HG03108 (cell line): ENCODE measurements around the gene ANK3.

Source experiments
- ATAC-seq: cut with Tn5 transposase; IDR thresholded peaks from one replicate; pipeline ENCODE4 v1.9.1; 2021; ENCODE audit warnings: moderate library complexity; ENCODE audit not compliant: unreplicated experiment

ANK3 gene

DNA sequence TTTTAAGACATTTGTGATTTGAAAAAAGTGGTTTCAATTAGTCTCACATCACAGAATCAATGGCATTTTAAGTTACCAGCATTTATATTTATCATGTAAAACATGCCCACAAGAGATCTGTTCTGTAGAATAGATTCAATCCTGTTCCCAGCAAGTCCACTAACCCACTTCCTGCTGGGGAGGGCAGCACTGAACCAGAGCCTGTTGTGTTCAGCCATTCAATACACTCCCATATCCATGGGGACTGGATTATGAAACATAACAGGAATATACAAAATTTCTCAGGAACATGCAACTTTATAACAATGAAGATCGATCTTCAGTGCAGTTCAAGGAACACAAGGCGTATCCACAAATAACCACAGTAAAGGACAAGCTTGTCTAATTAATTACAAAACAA is 24.4 kb upstream of the ANK3 start:
- no peak for ATAC-seq

DNA sequence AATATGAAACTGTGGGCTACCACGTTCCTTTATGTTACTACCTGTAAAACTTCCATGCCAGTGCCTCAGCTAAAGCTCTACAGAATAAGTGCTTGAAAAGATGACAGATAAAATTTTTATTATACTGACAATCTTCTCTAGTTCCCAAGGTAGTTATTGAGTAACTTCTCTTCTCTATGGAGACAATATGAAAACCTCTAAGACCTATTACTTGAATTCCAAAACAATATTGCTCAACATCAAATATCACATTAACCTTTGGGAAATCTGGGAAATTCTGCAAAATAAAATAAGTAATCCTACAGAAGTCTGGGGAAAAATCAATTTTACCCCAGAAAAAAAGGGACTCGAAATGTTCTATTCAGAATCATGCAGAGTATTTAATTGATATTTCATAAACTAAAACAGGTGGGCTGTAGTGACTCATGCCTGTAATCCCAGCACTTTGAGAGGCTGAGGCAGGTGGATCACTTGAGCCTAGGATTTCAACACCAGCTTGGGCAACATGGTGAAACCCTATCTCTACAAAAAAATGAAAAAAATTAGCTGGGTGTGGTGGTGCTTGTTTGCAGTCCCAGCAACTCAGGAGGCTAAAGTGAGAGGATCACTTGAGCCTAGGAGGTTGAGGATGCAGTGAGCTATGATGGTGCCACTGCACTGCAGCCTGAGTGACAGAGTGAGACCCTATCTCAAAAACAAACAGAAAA is 23.8 kb upstream of the ANK3 start:
- ATAC-seq: no peak

DNA sequence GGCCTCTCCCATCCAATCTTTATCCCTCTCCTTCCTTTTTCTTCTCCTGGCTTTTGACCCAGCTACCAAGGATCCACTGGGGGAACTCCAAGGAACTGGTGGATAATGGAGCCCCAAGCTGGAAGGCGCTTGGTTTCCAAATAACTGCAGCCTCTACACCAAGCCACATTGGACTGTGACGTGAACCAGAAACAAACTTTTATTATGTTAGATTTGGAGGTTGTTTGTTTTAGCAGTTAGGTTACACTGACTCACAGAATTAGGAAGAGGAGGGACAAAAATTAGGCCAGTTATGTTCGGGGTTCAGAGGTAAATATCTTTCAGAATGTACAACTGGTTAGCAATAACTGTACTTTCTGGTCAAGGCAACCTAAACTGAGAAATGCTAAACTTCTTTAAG is 21.3 kb upstream of the ANK3 start:
- ATAC-seq: no peak

GRCh38 chr10:60409202-60409601 is 19.5 kb upstream of the ANK3 start:
- no peak for ATAC-seq

DNA sequence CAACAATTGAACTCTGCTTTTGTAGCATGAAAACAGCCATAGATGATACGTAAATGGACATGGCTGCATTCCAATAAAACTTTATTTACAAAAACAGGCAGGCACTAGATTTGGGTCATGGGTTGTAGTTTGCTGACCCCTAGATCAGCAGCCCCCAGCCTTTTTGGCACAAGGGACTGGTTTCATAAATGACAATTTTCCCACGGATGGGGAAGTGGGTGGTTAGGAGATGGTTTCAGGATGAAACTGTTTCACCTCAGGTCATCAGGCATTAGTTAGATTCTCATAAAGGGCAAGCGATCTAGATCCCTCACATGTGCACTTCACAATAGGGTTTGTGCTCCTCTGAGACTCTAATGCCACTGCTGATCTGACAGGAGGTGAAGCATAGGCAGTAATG is 16.5 kb upstream of the ANK3 start:
- no peak for ATAC-seq

DNA sequence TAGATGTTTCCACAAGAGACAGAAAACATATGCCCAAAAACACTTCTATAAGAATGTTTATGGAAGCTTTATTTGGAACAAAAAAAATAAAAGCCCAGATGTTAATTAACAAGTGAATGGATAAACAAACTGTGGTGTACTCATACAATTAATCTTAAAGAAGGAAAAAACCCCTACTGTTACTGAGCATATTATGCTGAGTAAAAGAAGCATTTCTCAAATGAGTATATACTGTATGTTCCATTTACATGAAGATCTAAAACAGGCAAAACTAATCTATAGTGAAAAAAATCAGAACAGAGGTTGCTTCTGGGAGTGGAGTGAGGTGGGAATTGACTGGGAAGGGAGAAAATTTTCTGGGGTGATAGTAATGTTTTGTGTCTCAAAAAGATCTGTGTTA is 15.5 kb upstream of the ANK3 start:
- no peak for ATAC-seq

- ATAC-seq: no peak
Measured at GRCh38 chr10:60403168-60403873, 13.6 kb upstream of the ANK3 start.

DNA sequence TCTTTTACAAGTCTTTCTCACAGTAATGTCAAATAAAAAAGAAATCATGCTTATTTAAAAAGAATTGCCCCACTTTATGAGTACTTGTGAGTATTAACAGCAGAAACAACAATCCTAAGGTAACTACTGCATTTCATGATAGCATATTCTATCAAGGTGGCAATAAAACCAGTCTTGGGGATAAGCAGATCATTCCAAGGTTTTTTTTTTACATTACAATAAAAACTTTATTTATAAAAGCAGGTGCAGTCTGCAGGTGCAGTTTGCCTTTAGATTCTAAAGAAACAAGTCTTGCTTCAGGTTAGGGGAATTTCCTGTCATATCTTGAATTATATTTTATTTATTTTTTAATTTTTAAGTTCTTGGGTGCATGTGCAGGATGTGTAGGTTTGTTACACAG is 10.7 kb upstream of the ANK3 start:
- ATAC-seq: no peak

- no peak for ATAC-seq
Measured at GRCh38 chr10:60399328-60399727, 9.7 kb upstream of the ANK3 start.

GRCh38 chr10:60397792-60398191 is 8.1 kb upstream of the ANK3 start:
- ATAC-seq: no peak

GRCh38 chr10:60396766-60397165 is 7.1 kb upstream of the ANK3 start:
- ATAC-seq: no peak

GRCh38 chr10:60395711-60396110 is 6.0 kb upstream of the ANK3 start:
- no peak for ATAC-seq

DNA sequence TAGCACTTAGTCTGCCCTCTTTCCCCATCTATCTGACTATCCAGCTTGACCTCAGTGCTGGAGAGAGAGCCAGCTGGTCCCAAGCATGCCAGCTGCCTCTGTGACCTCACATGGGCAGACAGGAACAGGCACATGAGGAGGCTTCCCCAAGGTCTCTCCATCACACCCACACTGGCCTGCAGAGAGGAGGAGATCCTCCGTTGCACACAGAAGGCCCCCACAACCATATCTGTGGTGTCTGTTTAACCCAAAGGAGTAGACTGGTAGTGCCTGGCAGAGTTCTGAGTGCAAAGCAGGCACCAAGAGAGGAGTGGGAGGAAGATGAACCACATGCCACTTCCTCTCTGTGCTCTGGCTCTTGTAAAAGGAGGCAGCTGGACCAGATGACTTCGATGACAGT is 4.8 kb upstream of the ANK3 start:
- ATAC-seq: no peak

- ATAC-seq: no peak
Measured at GRCh38 chr10:60390224-60390626, 550 bp upstream of the ANK3 start.

- no peak for ATAC-seq
Measured at GRCh38 chr10:60388709-60389301, 870 bp downstream of the ANK3 start.

DNA sequence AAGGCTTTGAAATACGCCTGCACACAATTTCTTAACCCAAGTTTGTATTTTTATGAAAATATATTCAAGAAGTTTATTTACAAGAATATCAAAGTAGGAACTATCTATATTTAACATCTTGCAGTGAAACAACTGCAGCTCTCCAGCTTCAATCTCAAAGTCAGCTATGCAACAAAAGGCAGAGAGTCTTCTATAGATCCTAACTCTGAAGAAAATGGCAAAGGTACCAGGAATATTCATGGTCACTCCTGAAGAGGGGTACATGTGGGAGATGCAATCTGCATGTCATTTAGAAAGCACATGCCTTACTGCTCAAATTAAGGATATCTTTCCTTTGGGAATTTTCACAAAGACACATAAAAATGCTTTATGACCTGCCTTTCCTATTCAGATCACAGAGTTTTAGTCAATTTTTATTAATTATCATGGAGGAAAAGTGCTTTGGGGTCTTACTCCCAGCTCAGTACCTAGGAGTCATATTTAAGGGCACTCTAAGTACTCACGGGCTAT is 1.5 kb downstream of the ANK3 start:
- ATAC-seq: no peak

GRCh38 chr10:60387531-60387930 is 2.1 kb downstream of the ANK3 start:
- no peak for ATAC-seq

DNA sequence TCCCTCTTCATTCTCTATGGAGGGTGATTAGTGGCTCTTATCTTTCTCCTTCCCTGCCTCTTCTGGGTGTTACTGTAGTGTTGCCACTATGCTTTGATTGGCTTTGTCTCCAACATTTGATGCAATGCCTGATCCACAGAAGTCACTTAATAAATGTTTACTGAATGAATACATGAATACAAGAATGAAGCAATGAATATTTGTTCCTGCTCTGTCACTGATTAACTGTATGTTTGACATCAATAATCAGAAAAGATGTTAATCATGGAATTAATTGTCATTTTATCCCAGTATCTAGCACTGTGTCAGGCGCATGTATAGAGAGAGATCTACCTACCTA is 4.3 kb downstream of the ANK3 start:
- ATAC-seq: no peak

GRCh38 chr10:60384708-60385398 is 4.8 kb downstream of the ANK3 start:
- ATAC-seq: no peak

GRCh38 chr10:60384011-60384410 is 5.7 kb downstream of the ANK3 start:
- no peak for ATAC-seq

- ATAC-seq: no peak
Measured at GRCh38 chr10:60382946-60383681, 6.6 kb downstream of the ANK3 start.
